NB4 (cell line): Measurements from ENCODE around the gene PCSK4.

ENCODE experiments used
- POLR2A ChIP-seq: IDR thresholded peaks from 2 replicates; pipeline ENCODE4 v1.6.1; 2011; ENCODE audit warnings: mild to moderate bottlenecking; ENCODE audit not compliant: insufficient read length; ENCODE audit errors: extremely low read depth
- TF ChIP-seq, protein P1 (sequence below): IDR thresholded peaks from one replicate; pipeline ENCODE4 v1.5.1; 2012; ENCODE audit warnings: low read depth, low read length
- TF ChIP-seq, protein P2 (sequence below): IDR thresholded peaks from 2 replicates; pipeline ENCODE4 v1.6.1; 2011; ENCODE audit warnings: low read depth, low read length

DNA sequence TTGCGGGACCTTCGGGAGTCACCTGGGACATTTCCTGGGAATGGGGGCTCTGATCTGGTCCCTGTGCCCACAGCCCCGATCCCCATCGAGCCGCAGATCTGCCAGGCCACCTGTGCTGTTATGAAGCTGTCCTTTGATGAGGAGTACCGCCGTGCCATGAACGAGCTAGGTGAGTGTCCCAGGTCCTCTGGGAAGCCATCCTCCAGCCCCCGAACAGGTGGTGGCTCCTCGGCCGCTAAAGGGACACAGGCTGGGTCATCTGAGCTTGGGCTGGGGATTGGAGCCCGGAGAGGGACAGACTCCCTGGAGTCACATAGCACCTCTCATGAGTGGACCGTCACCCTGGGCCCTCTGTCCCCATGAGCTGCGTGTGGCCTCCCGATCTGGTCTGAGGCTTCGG is 32.3 kb downstream of the PCSK4 start:
- no peak for TF ChIP-seq POLR2A
- TF ChIP-seq, protein P1, sequence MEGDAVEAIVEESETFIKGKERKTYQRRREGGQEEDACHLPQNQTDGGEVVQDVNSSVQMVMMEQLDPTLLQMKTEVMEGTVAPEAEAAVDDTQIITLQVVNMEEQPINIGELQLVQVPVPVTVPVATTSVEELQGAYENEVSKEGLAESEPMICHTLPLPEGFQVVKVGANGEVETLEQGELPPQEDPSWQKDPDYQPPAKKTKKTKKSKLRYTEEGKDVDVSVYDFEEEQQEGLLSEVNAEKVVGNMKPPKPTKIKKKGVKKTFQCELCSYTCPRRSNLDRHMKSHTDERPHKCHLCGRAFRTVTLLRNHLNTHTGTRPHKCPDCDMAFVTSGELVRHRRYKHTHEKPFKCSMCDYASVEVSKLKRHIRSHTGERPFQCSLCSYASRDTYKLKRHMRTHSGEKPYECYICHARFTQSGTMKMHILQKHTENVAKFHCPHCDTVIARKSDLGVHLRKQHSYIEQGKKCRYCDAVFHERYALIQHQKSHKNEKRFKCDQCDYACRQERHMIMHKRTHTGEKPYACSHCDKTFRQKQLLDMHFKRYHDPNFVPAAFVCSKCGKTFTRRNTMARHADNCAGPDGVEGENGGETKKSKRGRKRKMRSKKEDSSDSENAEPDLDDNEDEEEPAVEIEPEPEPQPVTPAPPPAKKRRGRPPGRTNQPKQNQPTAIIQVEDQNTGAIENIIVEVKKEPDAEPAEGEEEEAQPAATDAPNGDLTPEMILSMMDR, result no peak
- TF ChIP-seq, protein P2, sequence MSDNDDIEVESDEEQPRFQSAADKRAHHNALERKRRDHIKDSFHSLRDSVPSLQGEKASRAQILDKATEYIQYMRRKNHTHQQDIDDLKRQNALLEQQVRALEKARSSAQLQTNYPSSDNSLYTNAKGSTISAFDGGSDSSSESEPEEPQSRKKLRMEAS, result no peak
